ENCODE results near the gene DYNAP.

GRCh38 chr18:54606835-54607212, 15.8 kb downstream of the DYNAP start:
- TF ChIP-seq, protein P1, sequence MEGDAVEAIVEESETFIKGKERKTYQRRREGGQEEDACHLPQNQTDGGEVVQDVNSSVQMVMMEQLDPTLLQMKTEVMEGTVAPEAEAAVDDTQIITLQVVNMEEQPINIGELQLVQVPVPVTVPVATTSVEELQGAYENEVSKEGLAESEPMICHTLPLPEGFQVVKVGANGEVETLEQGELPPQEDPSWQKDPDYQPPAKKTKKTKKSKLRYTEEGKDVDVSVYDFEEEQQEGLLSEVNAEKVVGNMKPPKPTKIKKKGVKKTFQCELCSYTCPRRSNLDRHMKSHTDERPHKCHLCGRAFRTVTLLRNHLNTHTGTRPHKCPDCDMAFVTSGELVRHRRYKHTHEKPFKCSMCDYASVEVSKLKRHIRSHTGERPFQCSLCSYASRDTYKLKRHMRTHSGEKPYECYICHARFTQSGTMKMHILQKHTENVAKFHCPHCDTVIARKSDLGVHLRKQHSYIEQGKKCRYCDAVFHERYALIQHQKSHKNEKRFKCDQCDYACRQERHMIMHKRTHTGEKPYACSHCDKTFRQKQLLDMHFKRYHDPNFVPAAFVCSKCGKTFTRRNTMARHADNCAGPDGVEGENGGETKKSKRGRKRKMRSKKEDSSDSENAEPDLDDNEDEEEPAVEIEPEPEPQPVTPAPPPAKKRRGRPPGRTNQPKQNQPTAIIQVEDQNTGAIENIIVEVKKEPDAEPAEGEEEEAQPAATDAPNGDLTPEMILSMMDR (IDR thresholded peaks at IDR 0.05; ENCODE audit: low read depth, low read length): no peak
- TF ChIP-seq EZH2phosphoT487 (IDR thresholded peaks at IDR 0.05; ENCODE audit: low read depth): no peak
